SKM-1 (cell line): ENCODE data around the gene SCRN3.
"Not testable (repeated sequence)": the region's sequence is repeated elsewhere in the genome, so short reads cannot be mapped to it uniquely, and the experiment has no call there.

Experiments
- DNase-seq: peaks from one replicate; lab custom pipeline; 2025; ENCODE audit not compliant: unreplicated experiment; lab: John Stamatoyannopoulos, UW

Gene SCRN3

GRCh38 chr2:174395284-174395968 is at the start of gene SCRN3:
Gene SCRN3, plus strand, starts transcription at chr2:174395730. Its CDS starts 2,554 bp downstream, at chr2:174398284.
- DNase-seq = peak; percentile 68

GRCh38 chr2:174350018-174350417 is 45.5 kb upstream of the SCRN3 start:
- DNase-seq = no peak

- DNase-seq = no peak
These were observed 44.8 kb upstream of the SCRN3 start for GRCh38 chr2:174350593-174351181.

- no peak for DNase-seq
These were observed 42.5 kb upstream of the SCRN3 start for GRCh38 chr2:174353004-174353403.

GRCh38 chr2:174356347-174356746 is 39.2 kb upstream of the SCRN3 start:
- no peak for DNase-seq

- not testable (repeated sequence) for DNase-seq
These were observed 35.9 kb upstream of the SCRN3 start for GRCh38 chr2:174359663-174360062.

- no peak for DNase-seq
These were observed 32.6 kb upstream of the SCRN3 start for GRCh38 chr2:174362949-174363348.

- DNase-seq = not testable (repeated sequence)
These were observed 31.9 kb upstream of the SCRN3 start for GRCh38 chr2:174363492-174364225.

- no peak for DNase-seq
These were observed 30.9 kb upstream of the SCRN3 start for GRCh38 chr2:174364628-174365027.

- no peak for DNase-seq
These were observed 30.0 kb upstream of the SCRN3 start for GRCh38 chr2:174365571-174365970.

GRCh38 chr2:174368691-174369090 is 26.8 kb upstream of the SCRN3 start:
- no peak for DNase-seq

- DNase-seq = no peak
These were observed 18.6 kb upstream of the SCRN3 start for GRCh38 chr2:174376967-174377366.

GRCh38 chr2:174383796-174384195 is 11.7 kb upstream of the SCRN3 start:
- peak; percentile 3 for DNase-seq

GRCh38 chr2:174385201-174385600 is 10.3 kb upstream of the SCRN3 start:
- no peak for DNase-seq

- not testable (repeated sequence) for DNase-seq
These were observed 6.8 kb upstream of the SCRN3 start for GRCh38 chr2:174388706-174389105.

- DNase-seq = no peak
These were observed 6.0 kb upstream of the SCRN3 start for GRCh38 chr2:174389542-174389941.

GRCh38 chr2:174390303-174390702 is 5.2 kb upstream of the SCRN3 start:
- DNase-seq = not testable (repeated sequence)

- DNase-seq = no peak
These were observed 2.8 kb upstream of the SCRN3 start for GRCh38 chr2:174392706-174393105.

GRCh38 chr2:174395969-174396630 is 570 bp downstream of the SCRN3 start:
- no peak for DNase-seq

GRCh38 chr2:174397773-174398172 is 2.2 kb downstream of the SCRN3 start:
- no peak for DNase-seq

- no peak for DNase-seq
These were observed 3.6 kb downstream of the SCRN3 start for GRCh38 chr2:174399171-174399570.

- DNase-seq = no peak
These were observed 5.3 kb downstream of the SCRN3 start for GRCh38 chr2:174400853-174401252.
